PC-9 (cell line): ENCODE results near the gene TEX38. TPM values are rescaled to one million over a fixed set of nuclear protein-coding genes. Genes with fewer than 3 reads are reported as not detected.

Source experiments
- BruUV-seq: library from RNA; stranded (reverse); fragments of 400-500 nt; replicated peaks from 2 replicates; lab custom pipeline; 2021; lab: Mats Ljungman, UMichigan
- CTCF ChIA-PET: fragments of 300-600 bp; sonication (Branson Sonifier 250); formaldehyde crosslinking; loops from one replicate; lab custom pipeline; 2022; ENCODE audit warnings: antibody characterized with exemption; lab: Charles Lee
- POLR2A ChIA-PET: fragments of 300-600 bp; sonication (Branson Sonifier 250); formaldehyde crosslinking; loops from one replicate; lab custom pipeline; 2022; ENCODE audit warnings: antibody characterized with exemption; ENCODE audit not compliant: unreplicated experiment; lab: Charles Lee
- DNase-seq, 2 experiments: peaks; one replicate each; pipeline versions ENCODE4 v3.0.0 to v3.0.0-alpha.2; 2015 to 2022; ENCODE audit warnings: mixed read lengths in 1 of 2
- H2AFZ ChIP-seq: fragments of 200-600 bp; sonication (generic); 2 replicates; pipeline ENCODE4 v1.8.1; 2017; ENCODE audit warnings: antibody characterized with exemption
- H3F3A ChIP-seq: fragments of 200-600 bp; sonication (generic); 2 replicates; pipeline ENCODE4 v1.8.1; 2017; ENCODE audit warnings: antibody characterized with exemption, mild to moderate bottlenecking, low read depth; ENCODE audit not compliant: insufficient read depth
- H3K27ac ChIP-seq: fragments of 200-600 bp; sonication (generic); 2 replicates; pipeline ENCODE4 v1.6.1; 2016; ENCODE audit warnings: mixed run types
- H3K27me3 ChIP-seq: fragments of 200-600 bp; sonication (generic); 2 replicates; pipeline ENCODE4 v1.6.1; 2016; ENCODE audit warnings: low read depth, mixed run types; ENCODE audit not compliant: insufficient read depth
- H3K36me3 ChIP-seq: fragments of 200-600 bp; sonication (generic); 2 replicates; pipeline ENCODE4 v1.6.1; 2016; ENCODE audit warnings: low read depth, mixed run types
- H3K4me1 ChIP-seq: fragments of 200-600 bp; sonication (generic); replicated peaks from 2 replicates; pipeline ENCODE4 v1.6.1; 2016; ENCODE audit warnings: mixed run types; ENCODE audit not compliant: insufficient read depth
- H3K4me2 ChIP-seq: fragments of 200-600 bp; sonication (generic); 2 replicates; pipeline ENCODE4 v1.6.1; 2017; ENCODE audit warnings: mixed run types
- H3K4me3 ChIP-seq: fragments of 200-600 bp; sonication (generic); 2 replicates; pipeline ENCODE4 v1.6.1; 2016; ENCODE audit warnings: mixed run types
- H3K79me2 ChIP-seq: fragments of 200-600 bp; sonication (generic); 2 replicates; pipeline ENCODE4 v1.6.1; 2017; ENCODE audit warnings: low read depth, mixed run types
- H3K9me2 ChIP-seq: fragments of 200-600 bp; sonication (generic); 2 replicates; pipeline ENCODE4 v1.8.1; 2017; ENCODE audit warnings: mild to moderate bottlenecking; ENCODE audit not compliant: insufficient read depth
- H3K9me3 ChIP-seq: fragments of 200-600 bp; sonication (generic); 2 replicates; pipeline ENCODE4 v1.8.1; 2016; ENCODE audit warnings: low read depth; ENCODE audit not compliant: insufficient read depth
- H4K20me1 ChIP-seq: fragments of 200-600 bp; sonication (generic); 2 replicates; pipeline ENCODE4 v1.8.1; 2017; ENCODE audit not compliant: insufficient read depth
- EZH2 ChIP-seq: fragments of 200-600 bp; sonication (generic); IDR thresholded peaks from 2 replicates; pipeline ENCODE4 v1.8.0; 2017; ENCODE audit warnings: antibody characterized with exemption, low read depth
- intact Hi-C: fragments of 100-400 bp; cut with micrococcal nuclease; formaldehyde crosslinking; loops from one replicate; pipeline ENCODE4 v1.10.0; 2022; ENCODE audit not compliant: unreplicated experiment
- total RNA-seq: library from RNA; stranded (reverse); gene quantifications from 2 replicates; pipeline ENCODE4 v1.2.3, GENCODE V29; 2021
- TF ChIP-seq, protein P1 (sequence below): fragments of 200-600 bp; sonication (generic); conservative IDR thresholded peaks from 2 replicates; pipeline ENCODE4 v1.6.1; 2017; ENCODE audit warnings: mixed run types, antibody characterized with exemption, mild to moderate bottlenecking, moderate library complexity

TEX38 gene
- total RNA-seq, 1 experiment from 2014 or later = not detected

DNA sequence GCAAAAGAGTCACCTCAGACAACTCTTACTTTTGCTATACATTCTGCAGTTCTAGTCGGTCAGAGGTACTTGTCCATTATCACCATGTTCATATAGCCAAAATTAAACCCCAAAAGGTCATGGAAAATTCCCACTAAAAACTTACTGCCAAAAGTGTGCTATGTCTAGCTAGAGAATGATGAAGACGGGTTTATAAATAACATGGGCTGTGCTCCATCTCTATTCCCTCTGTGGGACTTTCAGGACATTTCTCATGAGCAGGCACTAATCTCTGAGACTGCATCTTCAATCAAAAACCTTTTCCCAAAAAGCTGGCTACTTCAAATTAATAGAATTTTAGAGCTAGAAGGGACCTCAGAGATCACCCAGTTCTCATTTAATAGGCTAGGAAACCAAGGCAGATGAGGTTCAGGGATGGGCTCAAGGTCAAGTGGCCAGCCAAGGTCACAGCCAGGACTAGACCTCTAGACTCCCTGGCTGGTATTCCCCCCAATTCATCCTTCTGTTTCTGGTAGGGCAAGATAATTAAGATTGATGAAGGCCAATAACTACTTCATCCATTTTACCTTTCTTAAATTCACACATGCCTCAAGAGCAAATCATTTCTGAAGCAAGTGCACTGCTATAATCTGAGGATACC is 34.1 kb upstream of the TEX38 start:
- intact Hi-C loops = no loop called here
- BruUV-seq = no TSS peak
- Histone ChIP-seq H4K20me1 (no peaks in the 10 kb centered on the region), H3K36me3 (peaks cover 17% of the 10 kb centered on the region; the same call in 1 of the 2 replicates), H3K79me2 (no peaks in the 10 kb centered on the region), H2AFZ (no peak overlapping the region), H3K27me3 (no peaks in the 10 kb centered on the region), H3K4me1 (peaks cover 4% of the 10 kb centered on the region), H3K9me3 (no peaks in the 10 kb centered on the region), H3F3A (0 out of 2 replicates have a peak, but pooled peaks cover 1% of the 10 kb centered on the region), H3K9me2 (no peaks in the 10 kb centered on the region), H3K4me2 (no peak overlapping the region), H3K27ac (no peak overlapping the region), H3K4me3 (no peak overlapping the region)
- ChIA-PET POLR2A (interaction anchor here (0.6 kb wide), 1 partner anchor 739 kb away, joined by 3 read pairs; no protein-coding TSS in a partner anchor), CTCF (no interaction called here)
- no peak for TF ChIP-seq EZH2
- TF ChIP-seq, protein P1, sequence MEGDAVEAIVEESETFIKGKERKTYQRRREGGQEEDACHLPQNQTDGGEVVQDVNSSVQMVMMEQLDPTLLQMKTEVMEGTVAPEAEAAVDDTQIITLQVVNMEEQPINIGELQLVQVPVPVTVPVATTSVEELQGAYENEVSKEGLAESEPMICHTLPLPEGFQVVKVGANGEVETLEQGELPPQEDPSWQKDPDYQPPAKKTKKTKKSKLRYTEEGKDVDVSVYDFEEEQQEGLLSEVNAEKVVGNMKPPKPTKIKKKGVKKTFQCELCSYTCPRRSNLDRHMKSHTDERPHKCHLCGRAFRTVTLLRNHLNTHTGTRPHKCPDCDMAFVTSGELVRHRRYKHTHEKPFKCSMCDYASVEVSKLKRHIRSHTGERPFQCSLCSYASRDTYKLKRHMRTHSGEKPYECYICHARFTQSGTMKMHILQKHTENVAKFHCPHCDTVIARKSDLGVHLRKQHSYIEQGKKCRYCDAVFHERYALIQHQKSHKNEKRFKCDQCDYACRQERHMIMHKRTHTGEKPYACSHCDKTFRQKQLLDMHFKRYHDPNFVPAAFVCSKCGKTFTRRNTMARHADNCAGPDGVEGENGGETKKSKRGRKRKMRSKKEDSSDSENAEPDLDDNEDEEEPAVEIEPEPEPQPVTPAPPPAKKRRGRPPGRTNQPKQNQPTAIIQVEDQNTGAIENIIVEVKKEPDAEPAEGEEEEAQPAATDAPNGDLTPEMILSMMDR = no peak
- DNase-seq = no peak

DNA sequence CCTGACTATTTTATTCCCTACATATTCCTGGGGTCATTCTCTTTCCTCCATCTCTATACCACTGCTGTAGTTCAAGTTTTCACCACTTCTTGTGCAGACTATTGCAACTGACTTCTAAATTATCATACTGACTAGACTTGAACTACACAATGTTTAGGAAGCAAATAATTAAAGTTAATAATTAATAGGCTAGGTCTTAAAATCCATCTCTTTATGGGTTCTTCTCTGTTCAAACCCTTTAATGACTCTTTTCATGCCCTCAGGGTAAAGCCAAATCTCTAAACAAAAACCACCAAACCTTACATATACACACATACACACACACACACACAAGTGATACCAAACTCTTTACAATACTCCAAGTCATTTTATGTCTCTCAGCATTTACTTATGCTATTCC is 32.7 kb upstream of the TEX38 start:
- BruUV-seq = no TSS peak
- Histone ChIP-seq H3K79me2 (no peaks in the 10 kb centered on the region), H3F3A (peaks cover 13% of the 10 kb centered on the region), H3K27ac (no peak overlapping the region), H4K20me1 (no peaks in the 10 kb centered on the region), H3K9me2 (no peaks in the 10 kb centered on the region), H3K4me2 (no peak overlapping the region), H3K27me3 (no peaks in the 10 kb centered on the region), H2AFZ (no peak overlapping the region), H3K4me1 (peaks cover 18% of the 10 kb centered on the region), H3K9me3 (no peaks in the 10 kb centered on the region), H3K36me3 (peaks cover 11% of the 10 kb centered on the region; the same call in 1 of the 2 replicates), H3K4me3 (no peak overlapping the region)
- no peak for TF ChIP-seq EZH2
- TF ChIP-seq, protein P1 = no peak
- POLR2A ChIA-PET = no interaction called here
- intact Hi-C loops = no loop called here
- no peak for DNase-seq
- CTCF ChIA-PET = no interaction called here

DNA sequence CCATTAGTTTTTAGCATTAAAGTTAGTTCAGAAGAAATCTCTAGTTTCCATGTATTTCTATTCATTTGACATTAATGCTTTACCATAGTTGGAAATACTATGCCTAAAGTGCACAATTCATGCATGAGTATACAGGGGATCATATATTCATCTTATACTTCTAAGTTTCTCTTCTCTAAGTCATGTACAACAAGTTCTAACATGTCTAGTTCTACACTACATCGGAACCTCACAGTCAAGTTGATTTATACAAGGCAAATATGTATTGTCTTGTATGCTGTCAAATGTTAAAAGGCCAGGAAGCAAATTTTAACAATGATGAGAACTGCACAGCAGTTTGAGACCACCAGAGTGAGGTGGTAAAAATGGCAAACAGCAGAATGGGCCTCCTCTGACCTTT is 32.1 kb upstream of the TEX38 start:
- no peak overlapping the region for H3K4me3 ChIP-seq
- H4K20me1 ChIP-seq = no peaks in the 10 kb centered on the region
- H3K4me1 ChIP-seq = peaks cover 23% of the 10 kb centered on the region
- H3K27me3 ChIP-seq = no peaks in the 10 kb centered on the region
- H3K4me2 ChIP-seq = no peak overlapping the region
- intact Hi-C loops = no loop called here
- H3K9me3 ChIP-seq = no peaks in the 10 kb centered on the region
- peaks cover 11% of the 10 kb centered on the region; the same call in 1 of the 2 replicates for H3K36me3 ChIP-seq
- CTCF ChIA-PET = interaction anchor here (1.0 kb wide), 1 partner anchor 16 kb away, joined by 5 read pairs; no protein-coding TSS in a partner anchor
- POLR2A ChIA-PET = no interaction called here
- no peak overlapping the region for H3K27ac ChIP-seq
- no peaks in the 10 kb centered on the region for H3K79me2 ChIP-seq
- peaks cover 17% of the 10 kb centered on the region for H3F3A ChIP-seq
- no peak for DNase-seq
- no TSS peak for BruUV-seq
- no peak overlapping the region for H2AFZ ChIP-seq
- no peaks in the 10 kb centered on the region for H3K9me2 ChIP-seq
- no peak for TF ChIP-seq EZH2
- TF ChIP-seq, protein P1 = no peak
